Trophoblast cell (in vitro differentiated cells and primary cell): Measurements from ENCODE around the gene FRMD8.
A peak's percentile ranks its signal among the peaks of the same experiment; 100 is the strongest.

ENCODE experiments used
- DNase-seq, 2 donors: peaks; one replicate each; pipeline ENCODE4 v3.0.0-alpha.2; 2016
- H2AFZ ChIP-seq: 2 replicates; pipeline ENCODE4 v1.6.1; 2013; ENCODE audit warnings: low read length, moderate library complexity, mild to moderate bottlenecking; ENCODE audit not compliant: insufficient read depth, poor library complexity
- H2AK5ac ChIP-seq: 2 replicates; pipeline ENCODE4 v1.6.1; 2013; ENCODE audit warnings: mild to moderate bottlenecking, low read length
- H2BK120ac ChIP-seq: 2 replicates; pipeline ENCODE4 v1.6.1; 2013; ENCODE audit warnings: low read length, mild to moderate bottlenecking, moderate library complexity; ENCODE audit not compliant: insufficient read depth, poor library complexity
- H2BK12ac ChIP-seq: 2 replicates; pipeline ENCODE4 v1.6.1; 2013; ENCODE audit warnings: mild to moderate bottlenecking, low read length, moderate library complexity
- H2BK5ac ChIP-seq: 2 replicates; pipeline ENCODE4 v1.6.1; 2013; ENCODE audit warnings: low read length, low read depth, moderate library complexity, mild to moderate bottlenecking; ENCODE audit not compliant: poor library complexity
- H3K14ac ChIP-seq: 2 replicates; pipeline ENCODE4 v1.6.1; 2013; ENCODE audit warnings: mild to moderate bottlenecking, low read length
- H3K18ac ChIP-seq: 2 replicates; pipeline ENCODE4 v1.6.1; 2013; ENCODE audit warnings: mild to moderate bottlenecking, low read length
- H3K23ac ChIP-seq: 2 replicates; pipeline ENCODE4 v1.6.1; 2013; ENCODE audit warnings: low read length
- H3K27ac ChIP-seq: 2 replicates; pipeline ENCODE4 v1.5.1; 2013; ENCODE audit warnings: low read depth, mild to moderate bottlenecking, inconsistent platforms, low read length, moderate library complexity
- H3K27me3 ChIP-seq: 2 replicates; pipeline ENCODE4 v1.6.1; 2013; ENCODE audit warnings: inconsistent platforms, mild to moderate bottlenecking, low read length, moderate library complexity; ENCODE audit not compliant: insufficient read depth
- H3K36me3 ChIP-seq, 2 experiments: 1 replicate in 1 of 2; 2 replicates in 1 of 2; pipeline ENCODE4 v1.6.1; 2013; ENCODE audit warnings: low read length in 2 of 2, mild to moderate bottlenecking in 2 of 2, moderate library complexity in 1 of 2; ENCODE audit not compliant: insufficient read depth in 2 of 2, control insufficient read depth in 1 of 2
- H3K4ac ChIP-seq: 2 replicates; pipeline ENCODE4 v1.6.1; 2013; ENCODE audit warnings: low read depth, mild to moderate bottlenecking, low read length, moderate library complexity
- H3K4me1 ChIP-seq, 2 experiments: 1 replicate in 1 of 2; 2 replicates in 1 of 2; pipeline ENCODE4 v1.6.1; 2013; ENCODE audit warnings: low read length in 2 of 2, mild to moderate bottlenecking in 2 of 2, moderate library complexity in 1 of 2; ENCODE audit not compliant: insufficient read depth in 2 of 2, control insufficient read depth in 1 of 2
- H3K4me2 ChIP-seq: 2 replicates; pipeline ENCODE4 v1.6.1; 2013; ENCODE audit warnings: inconsistent platforms, mild to moderate bottlenecking, low read length, moderate library complexity
- H3K4me3 ChIP-seq: 2 replicates; pipeline ENCODE4 v1.5.1; 2013; ENCODE audit warnings: mild to moderate bottlenecking, low read depth, low read length, inconsistent platforms
- H3K79me1 ChIP-seq: one replicate; pipeline ENCODE4 v1.6.1; 2013; ENCODE audit warnings: low read length
- H3K79me2 ChIP-seq: 2 replicates; pipeline ENCODE4 v1.6.1; 2013; ENCODE audit warnings: low read length, mild to moderate bottlenecking; ENCODE audit not compliant: control insufficient read depth, insufficient read depth, poor library complexity
- H3K9ac ChIP-seq: 2 replicates; pipeline ENCODE4 v1.6.1; 2013; ENCODE audit warnings: mild to moderate bottlenecking, low read length
- H3K9me3 ChIP-seq: 2 replicates; pipeline ENCODE4 v1.6.1; 2013; ENCODE audit warnings: low read depth, mild to moderate bottlenecking, control low read depth, inconsistent platforms, low read length; ENCODE audit not compliant: insufficient read depth
- H4K12ac ChIP-seq: 2 replicates; pipeline ENCODE4 v1.6.1; 2013; ENCODE audit warnings: low read depth, mild to moderate bottlenecking, low read length, moderate library complexity
- H4K8ac ChIP-seq: 2 replicates; pipeline ENCODE4 v1.6.1; 2013; ENCODE audit warnings: low read depth, mild to moderate bottlenecking, low read length, moderate library complexity
- H4K91ac ChIP-seq: one replicate; pipeline ENCODE4 v1.6.1; 2013; ENCODE audit warnings: low read depth, mild to moderate bottlenecking, low read length, moderate library complexity
- WGBS: extraction: QIAGEN DNeasy Blood & Tissue Kit; methylation state at CpG from one replicate; pipeline ENCODE4 v1.1.7; 2013; ENCODE audit warnings: missing lambda C conversion rate; ENCODE audit not compliant: insufficient read length, insufficient coverage; ENCODE audit errors: extremely low coverage; 5-methylcytosine and 5-hydroxymethylcytosine counted together

The FRMD8 gene

DNA sequence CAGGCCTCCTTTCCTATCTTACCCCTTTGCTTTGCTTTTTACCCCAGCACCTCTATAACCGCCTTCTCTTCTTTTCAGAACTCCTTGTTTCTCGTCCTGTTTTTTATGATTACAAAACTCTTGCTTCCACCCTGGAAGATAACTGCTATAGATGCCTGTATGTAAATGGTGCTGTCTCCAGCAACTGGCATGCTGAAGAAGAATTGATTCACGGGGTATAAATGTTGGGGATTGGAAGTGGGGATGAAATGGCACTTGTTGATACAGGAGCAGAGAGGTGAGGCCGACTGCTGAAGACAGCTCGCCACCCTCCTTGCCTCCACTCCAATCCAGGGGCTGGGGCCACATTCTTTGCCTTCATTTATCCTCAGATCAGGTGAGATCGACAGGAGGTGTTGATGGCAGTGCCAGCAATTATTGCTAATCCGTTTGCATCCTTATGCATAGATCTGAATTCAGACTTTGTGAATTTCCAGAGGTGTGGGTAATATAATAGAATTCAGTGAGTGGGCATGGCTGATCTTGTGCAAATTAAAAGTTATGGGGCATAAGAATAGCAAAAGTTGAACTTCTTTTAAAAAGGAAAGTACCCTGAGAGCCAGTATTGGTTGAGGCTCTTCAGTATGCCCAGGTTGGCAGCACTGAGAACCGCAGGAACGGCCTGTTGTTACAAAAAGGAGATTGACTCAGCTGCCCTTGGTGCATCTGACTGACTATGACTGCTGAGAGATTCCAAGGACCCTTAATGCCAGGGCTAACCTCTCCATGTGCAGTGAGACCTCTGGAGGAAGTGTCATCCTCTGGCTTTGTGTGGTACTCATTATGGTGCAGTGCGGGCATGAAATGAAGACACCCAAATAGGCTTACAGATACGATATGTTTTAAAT, 41.5 kb downstream of the FRMD8 start:
- H4K91ac ChIP-seq = no peak overlapping the region
- H3K79me1 ChIP-seq = peaks cover 12% of the 10 kb centered on the region

DNA sequence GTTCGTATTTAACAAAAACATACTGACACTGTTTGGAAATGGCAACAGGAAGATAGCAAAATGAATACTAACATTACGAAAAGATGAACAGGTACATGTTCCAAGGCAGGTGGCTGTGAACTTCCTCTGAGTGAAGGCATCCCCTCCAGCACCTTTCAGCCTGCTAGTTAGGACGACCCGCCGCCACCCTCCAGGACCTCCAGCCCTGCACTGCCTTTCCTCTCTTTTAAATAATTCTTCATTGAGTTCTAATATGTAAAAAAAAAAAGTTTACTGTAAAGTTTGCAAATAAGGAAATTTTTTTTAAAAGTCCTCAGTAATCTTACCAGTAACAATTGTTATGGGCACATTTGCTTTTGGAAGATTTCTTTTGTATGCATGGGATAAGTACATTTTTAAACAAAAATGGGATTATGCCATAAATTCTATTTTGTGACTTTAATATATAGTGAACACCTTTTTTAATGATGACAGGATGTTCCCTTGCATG, 42.2 kb downstream of the FRMD8 start:
- peaks cover 5 to 9% of the 10 kb centered on the region in 2 experiments for H3K36me3 ChIP-seq
- no peak overlapping the region for H2BK12ac ChIP-seq
- H4K91ac ChIP-seq = no peak overlapping the region
- H4K12ac ChIP-seq = no peak overlapping the region
- H3K4me2 ChIP-seq = no peak overlapping the region
- H3K4me1 ChIP-seq = peaks cover 17 to 29% of the 10 kb centered on the region in 2 experiments
- no peak overlapping the region for H3K4me3 ChIP-seq
- peaks cover 26% of the 10 kb centered on the region for H3K79me2 ChIP-seq
- H3K23ac ChIP-seq = no peak overlapping the region
- WGBS = no CpG with 5 or more reads among the region's 5 CpGs
- H2BK5ac ChIP-seq = no peak overlapping the region
- H2AK5ac ChIP-seq = no peak overlapping the region
- H3K18ac ChIP-seq = no peak overlapping the region
- H3K79me1 ChIP-seq = peaks cover 6% of the 10 kb centered on the region
- H2AFZ ChIP-seq = no peak overlapping the region
- no peaks in the 10 kb centered on the region for H3K9me3 ChIP-seq
- no peak overlapping the region for H3K9ac ChIP-seq
- H3K4ac ChIP-seq = no peak overlapping the region
- H3K14ac ChIP-seq = no peak overlapping the region
- no peak overlapping the region for H2BK120ac ChIP-seq
- no peak overlapping the region for H4K8ac ChIP-seq
- H3K27me3 ChIP-seq = no peaks in the 10 kb centered on the region
- H3K27ac ChIP-seq = no peak overlapping the region
- peak in 1 of 2 donors; percentile 47 for DNase-seq

More for the DNA sequence above, 41.5 kb downstream of the FRMD8 start:
- Histone ChIP-seq H3K4me2 (peak overlapping the region; percentile 42), H3K79me2 (peaks cover 33% of the 10 kb centered on the region), H4K12ac (no peak overlapping the region), H3K23ac (no peak overlapping the region), H2BK12ac (peak overlapping the region; percentile 36), H3K36me3 (peaks cover 5 to 9% of the 10 kb centered on the region in 2 experiments), H3K27me3 (no peaks in the 10 kb centered on the region), H3K14ac (no peak overlapping the region), H3K4me3 (no peak overlapping the region), H3K4me1 (peaks cover 22 to 36% of the 10 kb centered on the region in 2 experiments), H3K9me3 (no peaks in the 10 kb centered on the region), H3K18ac (no peak overlapping the region), H3K9ac (no peak overlapping the region), H3K4ac (peak overlapping the region; percentile 76), H2AFZ (no peak overlapping the region), H3K27ac (peak overlapping the region; percentile 76), H2BK5ac (peak overlapping the region; percentile 27), H2BK120ac (peak overlapping the region; percentile 45), H2AK5ac (no peak overlapping the region), H4K8ac (no peak overlapping the region)
- no CpG with 5 or more reads among the region's 11 CpGs for WGBS
- peak; percentile 59 to 79 for DNase-seq

GRCh38 chr11:65429068-65429681, 42.7 kb downstream of the FRMD8 start:
- Histone ChIP-seq H3K79me2 (peaks cover 22% of the 10 kb centered on the region), H3K9ac (no peak overlapping the region), H3K27ac (peak overlapping the region; percentile 27), H4K8ac (no peak overlapping the region), H3K4ac (peak overlapping the region; percentile 33), H4K12ac (no peak overlapping the region), H3K79me1 (peaks cover 6% of the 10 kb centered on the region), H2BK120ac (no peak overlapping the region), H3K4me1 (peaks cover 17 to 25% of the 10 kb centered on the region in 2 experiments), H3K36me3 (peaks cover 5 to 12% of the 10 kb centered on the region in 2 experiments), H2AK5ac (no peak overlapping the region), H3K4me3 (no peak overlapping the region), H3K18ac (peak overlapping the region; percentile 51), H4K91ac (no peak overlapping the region), H2AFZ (no peak overlapping the region), H3K23ac (no peak overlapping the region), H3K27me3 (no peaks in the 10 kb centered on the region), H2BK5ac (no peak overlapping the region), H3K14ac (no peak overlapping the region), H3K9me3 (no peaks in the 10 kb centered on the region), H2BK12ac (no peak overlapping the region), H3K4me2 (no peak overlapping the region)
- peak; percentile 83 to 88 for DNase-seq
- no CpG with 5 or more reads among the region's 9 CpGs for WGBS

DNA sequence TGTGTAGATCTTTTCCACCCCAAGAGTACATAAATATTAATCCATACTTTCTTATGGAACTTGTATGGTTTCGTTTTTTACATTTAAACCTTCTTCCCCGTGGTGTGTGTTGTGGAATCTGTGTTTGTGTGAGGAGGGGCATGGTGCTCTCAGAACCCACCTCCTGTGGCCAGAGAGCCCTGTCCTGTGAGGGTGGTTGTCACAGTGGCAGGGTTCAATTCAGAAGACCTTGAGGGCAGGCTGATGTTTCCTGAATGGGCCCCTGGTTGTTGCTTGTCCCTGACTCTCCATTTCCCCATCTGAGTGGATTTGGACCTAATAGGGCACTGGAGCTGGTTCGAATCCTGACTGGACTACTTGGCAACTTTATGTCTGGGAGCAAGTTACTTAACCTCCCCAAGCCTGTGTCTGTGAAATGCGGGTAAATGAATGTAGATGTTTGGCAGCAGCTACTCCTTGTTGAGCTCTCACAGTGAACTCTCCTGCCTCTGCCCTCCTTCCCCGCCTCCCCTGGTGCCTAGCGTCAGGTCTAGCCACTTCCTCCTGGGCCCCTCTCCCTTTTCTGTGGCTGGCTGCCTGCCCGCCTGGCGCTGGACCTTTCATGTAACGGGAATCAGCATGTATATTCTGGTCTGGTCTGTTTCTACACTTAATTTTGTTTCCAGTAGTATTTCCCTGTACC, 43.4 kb downstream of the FRMD8 start:
- Histone ChIP-seq H4K8ac (no peak overlapping the region), H3K9me3 (no peaks in the 10 kb centered on the region), H3K79me2 (peaks cover 16% of the 10 kb centered on the region), H2AK5ac (no peak overlapping the region), H3K79me1 (peaks cover 6% of the 10 kb centered on the region), H3K36me3 (peaks cover 8 to 15% of the 10 kb centered on the region in 2 experiments), H3K4me1 (peaks cover 14 to 21% of the 10 kb centered on the region in 2 experiments), H2BK5ac (no peak overlapping the region), H2BK120ac (no peak overlapping the region), H4K91ac (no peak overlapping the region), H3K9ac (peak overlapping the region; percentile 33), H3K18ac (peak overlapping the region; percentile 33), H3K14ac (no peak overlapping the region), H3K4me2 (no peak overlapping the region), H3K23ac (no peak overlapping the region), H3K27ac (peak overlapping the region; percentile 25), H3K4ac (peak overlapping the region; percentile 49), H2BK12ac (no peak overlapping the region), H3K27me3 (no peaks in the 10 kb centered on the region), H4K12ac (no peak overlapping the region), H2AFZ (no peak overlapping the region), H3K4me3 (no peak overlapping the region)
- peak; percentile 72 to 77 for DNase-seq
- WGBS = no CpG with 5 or more reads among the region's 9 CpGs
